RWPE2 (cell line): ENCODE data around the gene HERC3.

Experiments used
- ATAC-seq: fragments of 200-7000 bp; cut with Tn5 transposase; 3 replicates; pipeline ENCODE4 v1.9.1; 2021; ENCODE audit warnings: low read depth
- DNase-seq: peaks from one replicate; pipeline ENCODE4 v3.0.0-alpha.2; 2020; ENCODE audit warnings: low spot score
- H3K27ac ChIP-seq: fragments of 450-650 bp; 2 replicates; pipeline ENCODE4 v1.5.1; 2017; ENCODE audit warnings: mild to moderate bottlenecking; ENCODE audit not compliant: poor library complexity, severe bottlenecking
- H3K27me3 ChIP-seq: fragments of 250-450 bp; sonication (Bioruptor Pico); 2 replicates; pipeline ENCODE4 v1.5.1; 2021; ENCODE audit warnings: mild to moderate bottlenecking, moderate library complexity; ENCODE audit not compliant: insufficient read depth, poor library complexity, severe bottlenecking
- H3K36me3 ChIP-seq: fragments of 250-450 bp; sonication (Bioruptor Pico); 2 replicates; pipeline ENCODE4 v1.5.1; 2020; ENCODE audit warnings: low read depth, mild to moderate bottlenecking, moderate library complexity
- H3K4me1 ChIP-seq: fragments of 250-450 bp; sonication (Bioruptor Pico); 2 replicates; pipeline ENCODE4 v1.5.1; 2021; ENCODE audit warnings: mild to moderate bottlenecking, moderate library complexity; ENCODE audit not compliant: insufficient read depth, poor library complexity, severe bottlenecking
- H3K4me3 ChIP-seq: fragments of 250-450 bp; sonication (Bioruptor Pico); 2 replicates; pipeline ENCODE4 v1.5.1; 2021; ENCODE audit warnings: mild to moderate bottlenecking, moderate library complexity; ENCODE audit not compliant: severe bottlenecking
- H3K9me3 ChIP-seq: fragments of 250-450 bp; sonication (Bioruptor Pico); 2 replicates; pipeline ENCODE4 v1.5.1; 2021; ENCODE audit warnings: mild to moderate bottlenecking, moderate library complexity; ENCODE audit not compliant: severe bottlenecking
- CTCF ChIP-seq: fragments of 450-650 bp; IDR thresholded peaks from one replicate; pipeline ENCODE4 v1.5.1; 2017; ENCODE audit warnings: mild to moderate bottlenecking, moderate library complexity; ENCODE audit not compliant: poor library complexity, severe bottlenecking

The HERC3 gene

GRCh38 chr4:88614058-88614457 lies 21.8 kb downstream of the HERC3 start:
- Histone ChIP-seq H3K36me3 (peaks cover 51% of the 10 kb centered on the region), H3K4me3 (no peak overlapping the region), H3K9me3 (no peaks in the 10 kb centered on the region), H3K27me3 (no peaks in the 10 kb centered on the region), H3K27ac (peak overlapping the region; percentile 100), H3K4me1 (peaks cover 78% of the 10 kb centered on the region)
- ATAC-seq (no peak), DNase-seq (no peak)
- TF ChIP-seq CTCF, result no peak

GRCh38 chr4:88616275-88617150 lies 24.2 kb downstream of the HERC3 start:
- H3K4me1 ChIP-seq, result peaks cover 68% of the 10 kb centered on the region
- ATAC-seq, result peak; percentile 43
- peaks cover 30% of the 10 kb centered on the region for H3K36me3 ChIP-seq
- TF ChIP-seq CTCF, result no peak
- no peak for DNase-seq
- H3K27ac ChIP-seq, result peak overlapping the region; percentile 100
- no peak overlapping the region for H3K4me3 ChIP-seq
- H3K9me3 ChIP-seq, result no peaks in the 10 kb centered on the region
- no peaks in the 10 kb centered on the region for H3K27me3 ChIP-seq

DNA sequence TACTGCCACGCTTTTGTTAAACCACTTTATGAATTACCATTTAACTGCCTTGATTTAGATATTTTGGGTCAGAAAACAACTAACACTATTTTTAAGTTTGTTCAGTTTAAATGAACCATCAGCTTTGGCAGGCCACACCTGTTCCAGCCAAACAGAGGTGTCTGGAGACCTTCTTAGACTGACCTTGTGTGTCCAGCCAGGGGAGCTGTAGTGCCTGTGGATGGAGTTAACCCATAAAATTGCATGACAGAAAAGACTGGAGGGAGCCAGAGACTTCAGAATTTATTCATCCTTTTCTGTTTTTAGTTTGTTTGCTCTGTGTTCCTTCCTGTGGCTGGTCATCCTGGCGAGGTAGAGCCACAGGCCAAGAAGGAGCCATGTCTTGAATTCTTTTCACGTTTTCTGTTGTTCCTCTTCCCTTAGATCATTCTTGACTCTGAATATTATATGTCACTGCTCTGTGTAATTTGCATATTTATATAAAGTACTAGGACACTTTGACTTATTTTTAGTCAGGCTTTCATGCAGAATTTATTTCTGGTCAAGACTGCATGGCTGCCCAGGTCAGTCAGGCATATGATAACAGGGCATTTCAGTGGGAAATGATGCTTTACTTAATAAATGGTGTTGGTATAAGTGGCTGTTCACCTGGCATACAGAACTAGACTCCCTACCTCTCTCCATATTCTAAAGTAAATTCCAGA lies 26.7 kb downstream of the HERC3 start:
- no peak for ATAC-seq
- no peaks in the 10 kb centered on the region for H3K27me3 ChIP-seq
- H3K9me3 ChIP-seq, result no peaks in the 10 kb centered on the region
- TF ChIP-seq CTCF, result no peak
- peaks cover 68% of the 10 kb centered on the region for H3K4me1 ChIP-seq
- H3K27ac ChIP-seq, result peak overlapping the region; percentile 100
- DNase-seq, result no peak
- no peak overlapping the region for H3K4me3 ChIP-seq
- peaks cover 23% of the 10 kb centered on the region; the same call in 1 of the 2 replicates for H3K36me3 ChIP-seq

- Histone ChIP-seq H3K4me3 (no peak overlapping the region), H3K9me3 (no peaks in the 10 kb centered on the region), H3K4me1 (peaks cover 58% of the 10 kb centered on the region), H3K27ac (peak overlapping the region; percentile 100), H3K27me3 (no peaks in the 10 kb centered on the region), H3K36me3 (peaks cover 25% of the 10 kb centered on the region; the same call in 1 of the 2 replicates)
- ATAC-seq, result no peak
- TF ChIP-seq CTCF, result no peak
- DNase-seq, result no peak
Observed at GRCh38 chr4:88619971-88620370, 27.7 kb downstream of the HERC3 start.
